Right hindlimb (tissue), 1 donor: ENCODE results near the gene CDKAL1.
"Not testable (repeated sequence)": the region's sequence is repeated elsewhere in the genome, so short reads cannot be mapped to it uniquely, and the experiment has no call there.

Source experiments
- DNase-seq: peaks from one replicate; pipeline ENCODE4 v3.0.0-alpha.2; 2018

Gene CDKAL1

DNA sequence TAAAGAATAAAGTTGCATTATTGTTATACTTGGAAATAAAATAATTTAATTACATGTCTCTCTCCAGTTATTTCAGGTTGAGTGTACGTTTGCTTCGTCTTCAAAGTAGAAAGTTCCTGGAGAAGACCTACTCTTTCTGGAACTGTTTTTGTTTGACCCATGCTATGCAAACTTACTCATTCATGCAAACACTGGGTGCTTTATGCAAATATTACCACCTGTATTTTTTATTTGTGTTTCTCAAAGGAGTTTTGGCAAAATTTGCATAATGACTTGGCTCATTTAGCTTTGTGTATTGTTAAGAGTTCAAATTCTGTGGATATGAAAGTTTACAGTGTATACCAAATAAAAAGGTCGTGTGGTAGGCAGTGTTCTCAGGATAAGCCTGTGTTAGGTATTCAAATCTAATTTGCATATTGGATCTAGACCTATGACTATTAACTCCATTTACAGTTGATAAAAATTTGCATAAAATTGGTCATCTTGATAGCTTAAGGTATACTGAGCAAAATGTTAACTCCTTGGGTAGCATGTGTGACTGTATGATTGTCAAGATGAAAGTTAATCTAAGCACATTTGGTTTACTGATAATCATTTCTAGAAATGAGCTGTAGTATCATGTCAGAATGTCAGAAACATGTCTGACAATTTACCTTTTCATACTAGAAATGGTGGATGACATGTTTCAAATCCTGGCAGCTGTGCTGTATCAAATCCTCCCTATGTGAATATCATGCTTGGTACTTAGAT, 65.2 kb downstream of the CDKAL1 start:
- DNase-seq, result no peak

DNA sequence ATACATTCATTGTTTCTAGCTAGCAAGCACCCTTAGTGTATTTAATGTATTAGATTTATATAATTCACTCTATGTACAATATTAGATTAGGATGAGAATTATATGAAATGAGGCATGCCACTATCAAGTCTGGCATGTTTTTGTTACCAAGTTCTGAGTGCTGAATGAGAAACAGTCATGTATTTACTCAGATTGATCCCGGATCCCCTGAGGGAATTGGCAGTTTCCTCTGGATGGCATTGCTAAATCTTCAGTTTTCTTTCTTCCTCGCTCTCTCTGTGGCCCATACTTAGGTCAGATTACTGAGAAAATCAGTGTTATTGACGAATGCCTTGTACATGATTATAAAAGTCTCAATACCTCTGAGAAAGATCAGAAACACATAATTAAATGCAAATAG, 66.6 kb downstream of the CDKAL1 start:
- DNase-seq, result no peak

DNA sequence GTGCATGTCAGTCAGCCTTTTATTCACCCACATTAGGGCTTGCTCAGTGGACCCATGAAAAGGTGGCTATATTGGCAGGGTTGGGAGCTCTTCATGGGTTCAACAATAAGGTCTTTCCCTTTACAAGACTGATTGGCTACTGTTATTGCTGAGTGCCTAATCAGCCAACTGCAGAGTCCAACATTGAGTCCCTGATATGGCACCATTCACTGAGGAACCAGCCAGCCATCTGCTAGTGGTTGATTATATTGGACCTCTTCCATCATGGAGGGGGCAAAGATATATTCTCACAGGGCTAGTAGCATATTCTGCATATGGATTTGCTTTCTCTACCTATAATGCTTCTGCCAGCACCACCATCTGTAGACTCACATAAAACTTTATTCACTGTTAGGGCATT, 69.9 kb downstream of the CDKAL1 start:
- DNase-seq, result no peak

DNA sequence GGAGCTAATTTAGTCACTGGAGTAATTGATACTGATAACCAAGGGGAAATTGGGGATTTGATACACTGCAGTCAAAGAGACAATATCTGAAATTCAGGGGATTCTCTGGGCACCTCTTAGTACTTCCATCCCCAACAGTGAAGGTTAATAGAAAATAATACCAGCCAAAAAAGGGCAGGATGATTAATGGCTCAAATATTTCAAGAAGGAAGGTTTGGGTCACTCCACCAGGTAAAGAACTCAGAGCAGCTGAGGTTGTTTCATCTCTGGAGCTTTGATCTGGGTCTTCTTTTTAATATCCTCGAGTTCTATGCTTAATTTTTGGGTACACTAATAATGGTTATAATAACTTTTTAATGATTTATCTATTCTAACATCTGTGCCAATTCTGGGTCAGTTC, 70.8 kb downstream of the CDKAL1 start:
- no peak for DNase-seq

GRCh38 chr6:20605581-20605980, 71.3 kb downstream of the CDKAL1 start:
- DNase-seq, result no peak

DNA sequence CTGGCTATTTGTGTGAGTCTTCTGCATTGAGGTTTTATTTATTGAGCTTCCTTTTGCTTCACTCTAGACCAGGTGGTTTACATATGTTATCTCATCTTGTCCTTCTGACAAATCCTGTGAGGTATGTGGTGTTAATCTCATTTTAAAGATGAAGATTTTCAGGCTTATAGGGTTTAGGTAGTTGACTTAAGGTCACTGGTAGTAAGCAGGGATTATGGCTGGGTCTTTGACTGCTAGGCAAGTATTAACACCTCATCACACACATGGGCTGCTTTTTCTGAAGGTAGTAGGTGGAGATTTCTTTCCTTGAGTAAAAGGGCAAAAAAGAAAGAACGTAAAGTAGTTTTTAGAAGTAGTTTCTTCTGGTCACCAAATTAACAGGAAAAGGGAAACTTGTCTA, 72.6 kb downstream of the CDKAL1 start:
- no peak for DNase-seq

- DNase-seq, result no peak
Observed at GRCh38 chr6:20608356-20608755, 74.1 kb downstream of the CDKAL1 start.

DNA sequence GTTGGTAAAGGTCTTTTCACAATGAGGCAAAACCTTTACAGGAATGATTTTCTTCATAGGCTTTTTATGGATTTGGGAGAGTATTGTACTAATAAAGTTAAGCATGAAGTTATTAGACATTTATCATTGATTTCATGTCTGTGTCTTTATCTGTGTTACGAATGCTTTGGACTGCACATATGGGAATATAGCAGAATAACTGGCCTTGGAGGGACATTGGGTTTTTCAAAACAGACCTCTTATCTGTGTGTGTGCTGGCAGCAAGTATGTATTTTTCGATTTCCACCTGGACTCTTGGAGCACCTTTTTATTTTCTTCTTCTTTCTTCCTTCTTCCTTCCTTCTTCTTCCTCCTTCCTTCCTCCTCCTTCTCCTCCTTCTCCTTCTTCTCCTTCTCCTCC, 74.6 kb downstream of the CDKAL1 start:
- no peak for DNase-seq

- not testable (repeated sequence) for DNase-seq
Observed at GRCh38 chr6:20609924-20610323, 75.7 kb downstream of the CDKAL1 start.

GRCh38 chr6:20610636-20611370, 76.5 kb downstream of the CDKAL1 start:
- no peak for DNase-seq

DNA sequence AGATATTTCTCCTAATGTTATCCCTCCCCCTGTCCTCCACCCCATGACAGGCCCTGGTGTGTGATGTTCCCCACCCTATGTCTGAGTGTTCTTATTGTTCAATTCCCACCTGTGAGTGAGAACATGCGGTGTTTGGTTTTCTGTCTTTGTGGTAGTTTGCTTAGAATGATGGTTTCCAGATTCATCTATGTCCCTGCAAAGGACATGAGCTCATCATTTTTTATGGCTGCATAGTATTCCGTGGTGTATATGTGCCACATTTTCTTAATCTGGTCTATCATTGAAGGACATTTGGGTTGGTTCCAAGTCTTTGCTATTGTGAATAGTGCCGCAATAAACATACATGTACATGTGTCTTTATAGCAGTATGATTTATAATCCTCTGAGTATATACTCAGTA, 83.3 kb downstream of the CDKAL1 start:
- not testable (repeated sequence) for DNase-seq

DNA sequence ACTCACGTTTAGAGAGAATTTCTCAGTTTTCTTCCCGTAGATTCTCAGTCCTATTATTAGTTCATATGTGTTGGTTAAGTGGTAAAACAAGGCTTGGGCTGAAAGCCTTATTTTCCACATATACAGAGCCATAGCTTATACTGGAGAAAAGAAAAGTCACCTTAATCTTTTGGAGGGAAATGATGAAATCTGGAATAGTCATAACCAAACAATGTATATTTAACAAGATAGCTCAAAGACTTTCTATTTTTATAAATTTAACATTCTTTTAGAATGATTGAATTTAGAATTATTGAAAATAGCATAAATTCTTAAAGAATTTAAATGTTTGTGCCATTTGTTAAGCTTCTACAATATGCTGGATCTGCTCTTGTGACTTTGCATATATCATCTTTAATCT, 85.8 kb downstream of the CDKAL1 start:
- DNase-seq, result no peak

DNA sequence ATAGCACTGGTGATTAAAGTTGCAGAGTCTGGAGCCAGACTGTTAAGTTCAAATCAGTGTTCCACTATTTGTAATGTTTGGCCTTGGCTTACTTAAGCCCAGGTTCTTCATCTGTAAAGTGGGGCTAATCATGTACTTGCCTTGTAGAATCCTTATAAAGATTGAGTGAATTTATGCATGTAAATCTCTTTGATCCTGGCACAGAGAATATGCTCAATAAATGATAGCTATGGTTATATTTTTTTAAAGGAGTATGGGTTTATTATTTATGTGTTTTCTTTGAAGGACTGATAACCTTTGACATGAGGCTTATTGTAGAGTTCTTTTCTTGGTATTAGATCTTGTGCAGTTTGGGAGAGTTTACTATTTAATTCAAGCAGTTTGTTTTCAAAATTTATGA, 89.5 kb downstream of the CDKAL1 start:
- DNase-seq, result no peak

DNA sequence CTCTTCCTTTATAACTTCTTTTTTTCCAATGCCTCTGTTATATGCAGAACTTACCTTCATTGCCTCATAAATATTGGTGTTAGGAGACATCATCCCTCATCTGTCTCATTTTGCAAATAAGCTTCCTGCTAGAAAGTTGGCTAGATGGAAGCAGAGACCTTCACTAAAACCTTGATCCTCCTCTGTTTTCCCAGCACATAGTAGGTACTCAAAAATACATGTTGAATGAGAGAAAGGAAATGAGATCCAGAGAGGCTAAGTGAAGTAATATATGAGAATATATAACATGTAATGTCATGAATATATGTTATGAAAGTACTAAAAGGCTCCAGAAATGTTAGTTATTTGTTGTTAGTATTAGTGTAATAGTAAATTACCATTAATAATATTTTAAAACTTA, 91.9 kb downstream of the CDKAL1 start:
- no peak for DNase-seq

DNA sequence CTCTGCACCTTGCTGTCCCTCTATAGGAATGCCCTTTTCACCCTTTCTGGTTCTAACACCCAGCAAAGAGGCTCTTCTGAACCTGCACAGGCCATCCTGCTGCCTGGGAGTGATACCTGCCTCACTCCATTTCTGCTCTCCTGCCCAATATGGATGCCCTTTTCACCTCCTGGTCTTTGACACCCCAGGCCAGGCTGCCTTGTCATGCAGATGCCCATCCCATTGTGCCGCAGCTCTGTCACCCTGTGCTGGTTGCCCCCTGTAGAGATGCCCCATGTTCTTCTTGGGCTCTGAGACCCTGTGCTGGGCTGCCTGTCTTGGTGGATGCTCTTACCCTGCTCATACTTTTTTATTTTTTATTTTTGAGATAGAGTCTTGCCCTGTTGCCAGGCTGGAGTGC, 95.3 kb downstream of the CDKAL1 start:
- no peak for DNase-seq

- DNase-seq, result no peak
Observed at GRCh38 chr6:20630136-20630535, 95.9 kb downstream of the CDKAL1 start.

DNA sequence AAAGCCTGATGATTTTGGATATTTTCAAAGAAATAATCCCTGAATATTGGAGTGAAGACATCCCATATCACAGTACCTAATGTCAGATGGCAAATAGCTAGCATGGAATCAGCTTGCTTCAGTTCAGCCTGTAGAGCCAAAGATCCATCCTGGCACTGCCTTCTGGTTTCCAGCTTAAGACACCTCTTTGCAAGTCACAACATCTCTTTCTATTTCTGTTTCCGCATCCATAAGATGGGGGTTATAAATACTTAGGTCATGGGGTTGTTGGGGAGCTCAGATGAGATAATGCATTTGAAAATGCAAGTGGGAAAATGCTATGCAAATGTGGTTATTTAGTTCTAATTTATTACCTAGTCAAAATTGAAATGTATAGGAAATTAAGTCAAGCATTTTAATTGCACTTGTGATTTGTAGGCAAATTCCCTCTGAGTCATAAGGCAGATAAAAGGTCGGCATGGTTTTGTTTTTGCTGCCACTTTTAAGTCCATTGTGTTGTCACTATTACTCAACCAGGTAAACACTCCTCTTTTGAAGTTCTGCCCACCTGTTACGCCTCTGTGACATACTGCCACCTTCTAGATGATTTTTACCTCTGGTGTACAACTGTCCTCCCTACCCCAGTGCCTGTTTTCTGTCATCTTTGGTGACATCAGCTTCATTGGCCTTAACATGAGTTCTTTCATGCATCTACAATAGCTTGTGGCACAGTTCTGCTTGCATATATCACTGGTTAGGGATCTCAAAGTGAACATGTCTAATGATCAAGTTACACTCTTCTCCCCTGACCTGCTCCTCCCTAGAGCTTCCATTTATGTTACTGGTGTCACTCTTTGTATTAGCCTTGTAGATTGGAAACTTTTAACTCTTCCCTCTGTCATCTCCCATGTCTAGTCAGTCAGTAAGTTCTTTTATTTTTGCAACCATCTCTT, 96.6 kb downstream of the CDKAL1 start:
- no peak for DNase-seq

DNA sequence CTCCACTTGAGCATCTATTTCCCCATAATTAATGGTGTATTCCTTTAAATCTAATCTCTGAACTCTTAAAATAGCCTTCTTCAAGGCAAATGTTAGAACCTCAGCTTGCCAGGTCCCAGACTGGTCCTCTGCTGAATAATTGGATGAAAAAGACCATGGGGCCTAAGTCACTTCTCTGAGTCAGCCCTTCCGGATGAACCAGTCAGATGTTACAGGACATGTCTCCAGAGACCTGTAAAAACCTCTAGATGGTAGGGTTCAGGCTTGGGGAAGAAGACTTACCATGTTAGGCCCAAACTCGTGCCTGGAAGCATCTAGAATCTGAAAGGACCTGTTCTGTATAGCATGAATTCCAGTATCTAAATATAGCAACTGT, 97.3 kb downstream of the CDKAL1 start:
- no peak for DNase-seq

DNA sequence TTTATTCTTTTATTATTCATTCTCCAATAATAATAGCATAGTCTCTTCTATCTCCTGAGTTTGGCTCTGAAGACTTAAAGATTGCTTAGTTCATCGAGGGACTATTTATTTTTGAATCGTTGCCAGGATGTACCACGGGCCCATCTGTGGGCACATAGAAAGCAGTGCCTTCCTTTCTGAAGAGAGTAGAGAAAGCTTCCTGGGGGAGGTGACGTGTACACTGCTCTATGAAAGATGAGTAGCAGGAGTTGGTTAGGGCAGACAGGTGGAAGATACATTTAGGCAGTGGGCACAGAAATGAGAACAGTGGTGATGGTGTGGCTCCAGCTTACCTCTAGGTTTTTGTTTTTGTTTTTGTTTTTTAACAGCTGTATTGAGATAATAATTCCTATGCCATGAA, 98.4 kb downstream of the CDKAL1 start:
- DNase-seq, result no peak

DNA sequence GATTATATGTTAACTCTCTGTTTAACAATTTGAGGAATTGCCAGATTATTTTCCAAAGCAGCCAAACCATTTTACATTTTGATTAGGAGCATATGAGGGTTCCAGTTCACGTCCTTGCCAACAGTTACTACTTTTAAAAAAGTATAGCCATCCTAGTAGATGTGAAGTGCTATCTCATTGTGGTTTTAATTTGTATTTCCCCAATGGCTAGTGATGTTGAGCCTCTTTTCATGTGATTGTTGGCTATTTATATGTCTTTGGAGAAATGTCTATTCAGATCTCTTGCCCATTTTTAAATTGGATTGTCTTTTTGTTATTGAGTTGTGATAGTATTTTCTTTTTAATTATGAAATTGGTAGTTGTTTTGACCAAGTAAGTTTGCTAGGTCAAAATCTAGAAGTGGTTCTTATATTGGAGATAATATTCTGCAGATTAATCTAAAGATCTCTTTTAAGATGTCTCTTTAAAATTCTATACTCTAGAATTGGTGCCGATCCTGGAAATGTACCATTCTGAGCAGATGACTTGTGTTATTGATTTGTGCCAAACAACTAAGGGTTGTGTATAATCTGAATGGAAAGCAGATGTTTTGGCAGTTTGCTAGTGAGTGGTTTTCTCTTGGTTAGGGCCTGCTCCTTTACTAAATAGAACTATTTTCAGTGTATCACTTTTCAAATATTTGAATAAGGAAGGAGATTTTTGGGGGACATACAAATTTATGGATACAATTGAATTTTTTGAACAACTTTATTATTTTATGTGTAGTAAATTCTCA, 99.5 kb downstream of the CDKAL1 start:
- DNase-seq, result no peak

DNA sequence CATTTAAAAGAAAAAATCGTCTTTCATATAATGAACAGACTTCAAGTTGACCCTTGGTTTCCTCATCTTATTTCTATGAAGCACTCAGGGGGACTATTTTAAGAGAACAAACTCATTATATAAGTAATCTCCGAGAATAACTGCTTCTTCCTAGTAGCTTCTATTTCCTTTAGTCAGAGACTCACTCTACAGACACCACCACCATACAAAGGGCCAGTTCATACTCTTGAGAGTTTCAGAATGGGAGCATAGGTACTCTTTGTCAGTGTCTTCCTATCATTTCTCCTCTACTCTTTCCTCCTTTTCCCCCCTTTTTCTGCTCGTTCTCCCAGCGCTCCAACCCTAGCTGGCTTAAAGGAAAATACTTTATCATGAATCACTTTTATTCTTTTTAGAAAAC, 104.9 kb downstream of the CDKAL1 start:
- DNase-seq, result no peak

- DNase-seq, result no peak
Observed at GRCh38 chr6:20640181-20640580, 105.9 kb downstream of the CDKAL1 start.

DNA sequence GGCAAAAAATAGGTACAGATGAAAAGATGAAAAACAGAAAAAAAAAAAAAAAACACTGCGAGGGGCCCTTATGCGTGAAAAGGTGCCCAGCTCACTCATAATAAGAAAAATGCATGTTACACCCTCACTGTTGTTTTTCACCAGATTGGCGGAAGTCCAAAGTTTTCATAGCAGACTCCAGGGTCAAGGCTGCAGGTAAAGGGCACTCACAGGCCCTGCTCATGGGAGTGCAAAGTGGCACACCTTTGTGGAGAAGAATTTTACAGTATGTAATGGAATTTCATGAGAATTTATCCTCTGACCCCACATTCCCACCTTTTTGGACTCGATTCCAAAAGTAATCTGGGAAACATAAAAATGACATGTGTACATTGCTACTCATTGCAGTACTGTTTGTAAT, 108.2 kb downstream of the CDKAL1 start:
- no peak for DNase-seq
